LNCAP (cell line): ENCODE results near the gene JAM3.

Experiments
- CTCF ChIP-seq: fragments of 450-650 bp; IDR thresholded peaks from 2 replicates; pipeline ENCODE4 v1.5.1; 2017; ENCODE audit warnings: mild to moderate bottlenecking

JAM3 gene

GRCh38 chr11:134069426-134070341 is 812 bp downstream of the JAM3 start:
- no peak for TF ChIP-seq CTCF

GRCh38 chr11:134070342-134070845 is 1.5 kb downstream of the JAM3 start:
- no peak for TF ChIP-seq CTCF

- no peak for TF ChIP-seq CTCF
Observed at GRCh38 chr11:134071306-134071705, 2.4 kb downstream of the JAM3 start.

GRCh38 chr11:134071766-134072402 is 3.0 kb downstream of the JAM3 start:
- TF ChIP-seq CTCF = no peak

GRCh38 chr11:134072844-134073243 is 4.0 kb downstream of the JAM3 start:
- no peak for TF ChIP-seq CTCF

- TF ChIP-seq CTCF = no peak
Observed at GRCh38 chr11:134074346-134074745, 5.5 kb downstream of the JAM3 start.

- no peak for TF ChIP-seq CTCF
Observed at GRCh38 chr11:134074766-134075165, 5.9 kb downstream of the JAM3 start.
